DND-41 (cell line): ENCODE results near the gene SMAD6.

ENCODE experiments used
- ATAC-seq: fragments of 200-7000 bp; cut with Tn5 transposase; 3 replicates; pipeline ENCODE4 v1.9.1; 2021; ENCODE audit warnings: low read depth; ENCODE audit not compliant: insufficient read depth
- DNase-seq: peaks from one replicate; pipeline ENCODE4 v3.0.0-alpha.2; 2020
- H2AFZ ChIP-seq: 2 replicates; pipeline ENCODE4 v1.6.0; 2012; ENCODE audit warnings: low read depth, low read length
- H3K27ac ChIP-seq: 2 replicates; pipeline ENCODE4 v1.5.1; 2012; ENCODE audit warnings: low read length, inconsistent platforms
- H3K27me3 ChIP-seq: fragments of 200-600 bp; sonication (generic); 2 replicates; pipeline ENCODE4 v1.6.0; 2012; ENCODE audit warnings: low read length, mild to moderate bottlenecking, inconsistent platforms; ENCODE audit not compliant: insufficient read depth, poor library complexity
- H3K36me3 ChIP-seq: 2 replicates; pipeline ENCODE4 v1.5.1; 2012; ENCODE audit warnings: low read length, inconsistent platforms; ENCODE audit not compliant: insufficient read depth
- H3K4me1 ChIP-seq: 2 replicates; pipeline ENCODE4 v1.5.1; 2012; ENCODE audit warnings: mild to moderate bottlenecking, low read length; ENCODE audit not compliant: insufficient read depth
- H3K4me2 ChIP-seq: 2 replicates; pipeline ENCODE4 v1.6.0; 2012; ENCODE audit warnings: mild to moderate bottlenecking, moderate library complexity, low read length, inconsistent platforms; ENCODE audit not compliant: insufficient read depth
- H3K4me3 ChIP-seq, 2 experiments: fragments of 200-600 bp in 1 of 2; shearing (Covaris generic) in 1 of 2; 2 replicates each; pipeline ENCODE4 v1.5.1; 2012 to 2016; ENCODE audit warnings: inconsistent platforms in 2 of 2, low read length in 2 of 2, mild to moderate bottlenecking in 2 of 2, low read depth in 1 of 2, moderate library complexity in 1 of 2
- H3K79me2 ChIP-seq: 2 replicates; pipeline ENCODE4 v1.6.0; 2012; ENCODE audit warnings: low read length, inconsistent platforms; ENCODE audit not compliant: insufficient read depth
- H3K9ac ChIP-seq: 2 replicates; pipeline ENCODE4 v1.6.0; 2012; ENCODE audit warnings: low read depth, mild to moderate bottlenecking, inconsistent platforms, low read length, moderate library complexity
- H3K9me3 ChIP-seq: 2 replicates; pipeline ENCODE4 v1.5.1; 2012; ENCODE audit warnings: low read length, moderate library complexity, mild to moderate bottlenecking, inconsistent platforms; ENCODE audit not compliant: insufficient read depth, severe bottlenecking
- H4K20me1 ChIP-seq: 2 replicates; pipeline ENCODE4 v1.6.0; 2012; ENCODE audit warnings: low read length; ENCODE audit not compliant: insufficient read depth
- CTCF ChIP-seq: IDR thresholded peaks from 2 replicates; pipeline ENCODE4 v1.5.1; 2012; ENCODE audit warnings: borderline replicate concordance, low read length, moderate library complexity, mild to moderate bottlenecking; ENCODE audit not compliant: poor library complexity, severe bottlenecking; ENCODE audit errors: extremely low read depth
- EZH2 ChIP-seq: IDR thresholded peaks from 3 replicates; pipeline ENCODE4 v1.6.1; 2012; ENCODE audit warnings: borderline replicate concordance, low read depth, mild to moderate bottlenecking, moderate library complexity, low read length, inconsistent platforms; ENCODE audit not compliant: severe bottlenecking

Gene SMAD6

GRCh38 chr15:66830358-66830757 lies 128.3 kb downstream of the SMAD6 start:
- H3K4me2 ChIP-seq: no peak overlapping the region
- DNase-seq: no peak
- no peak overlapping the region for H2AFZ ChIP-seq
- H4K20me1 ChIP-seq: no peaks in the 10 kb centered on the region
- no peaks in the 10 kb centered on the region for H3K36me3 ChIP-seq
- H3K79me2 ChIP-seq: no peaks in the 10 kb centered on the region
- TF ChIP-seq CTCF (no peak), EZH2 (no peak)
- H3K9me3 ChIP-seq: no peaks in the 10 kb centered on the region
- H3K27ac ChIP-seq: no peak overlapping the region
- H3K4me1 ChIP-seq: no peaks in the 10 kb centered on the region
- ATAC-seq: no peak
- no peak overlapping the region for H3K9ac ChIP-seq
- H3K4me3 ChIP-seq: no peak overlapping the region
- H3K27me3 ChIP-seq: no peaks in the 10 kb centered on the region

- TF ChIP-seq CTCF (no peak), EZH2 (no peak)
- Histone ChIP-seq H2AFZ (no peak overlapping the region), H3K9me3 (no peaks in the 10 kb centered on the region), H3K27me3 (no peaks in the 10 kb centered on the region), H3K9ac (no peak overlapping the region), H3K4me3 (no peak overlapping the region), H3K36me3 (no peaks in the 10 kb centered on the region), H3K4me1 (no peaks in the 10 kb centered on the region), H3K79me2 (no peaks in the 10 kb centered on the region), H3K4me2 (no peak overlapping the region), H4K20me1 (no peaks in the 10 kb centered on the region), H3K27ac (no peak overlapping the region)
- DNase-seq: no peak
- no peak for ATAC-seq
These were observed 128.8 kb downstream of the SMAD6 start for GRCh38 chr15:66830823-66831222.

- Histone ChIP-seq H3K79me2 (no peaks in the 10 kb centered on the region), H3K27me3 (no peaks in the 10 kb centered on the region), H3K4me1 (no peaks in the 10 kb centered on the region), H3K9ac (no peak overlapping the region), H3K4me3 (no peak overlapping the region), H3K36me3 (no peaks in the 10 kb centered on the region), H4K20me1 (no peaks in the 10 kb centered on the region), H3K9me3 (no peaks in the 10 kb centered on the region), H3K27ac (no peak overlapping the region), H2AFZ (no peak overlapping the region), H3K4me2 (no peak overlapping the region)
- ATAC-seq (no peak), DNase-seq (no peak)
- TF ChIP-seq CTCF (no peak), EZH2 (no peak)
These were observed 129.3 kb downstream of the SMAD6 start for GRCh38 chr15:66831289-66831688.
